HG02678 (cell line): ENCODE data around the gene FAU.

Source experiments
- ATAC-seq: cut with Tn5 transposase; IDR thresholded peaks from one replicate; pipeline ENCODE4 v1.9.1; 2021; ENCODE audit warnings: mild to moderate bottlenecking, moderate library complexity; ENCODE audit not compliant: unreplicated experiment

Gene FAU

DNA sequence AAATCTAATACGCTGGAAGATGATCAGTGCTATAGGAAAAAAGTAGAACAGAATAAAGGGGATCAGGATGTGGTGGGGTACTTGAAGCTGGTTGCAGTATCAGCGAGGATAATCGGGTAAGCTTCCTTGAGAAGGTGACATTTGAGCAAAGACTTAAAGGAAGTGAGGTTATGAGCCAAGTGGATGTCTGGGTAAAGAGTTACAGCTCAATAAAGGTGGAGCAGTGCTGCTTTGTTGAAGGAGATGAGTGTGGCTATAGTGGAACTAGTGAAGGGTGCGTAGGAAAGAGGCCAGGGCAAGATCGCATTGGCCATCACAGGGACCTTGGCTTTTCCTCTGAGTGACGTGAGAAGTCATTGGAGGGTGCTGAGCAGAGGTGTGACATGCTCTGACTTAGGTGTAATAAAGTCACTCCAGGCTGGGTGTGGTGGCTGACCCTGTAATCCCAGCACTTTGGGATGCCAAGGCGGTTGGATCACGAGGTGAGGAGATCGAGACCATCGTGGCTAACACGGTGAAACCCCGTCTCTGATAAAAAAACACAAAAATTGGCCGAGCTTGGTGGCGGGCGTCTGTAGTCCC is 14.7 kb upstream of the FAU start:
- no peak for ATAC-seq

DNA sequence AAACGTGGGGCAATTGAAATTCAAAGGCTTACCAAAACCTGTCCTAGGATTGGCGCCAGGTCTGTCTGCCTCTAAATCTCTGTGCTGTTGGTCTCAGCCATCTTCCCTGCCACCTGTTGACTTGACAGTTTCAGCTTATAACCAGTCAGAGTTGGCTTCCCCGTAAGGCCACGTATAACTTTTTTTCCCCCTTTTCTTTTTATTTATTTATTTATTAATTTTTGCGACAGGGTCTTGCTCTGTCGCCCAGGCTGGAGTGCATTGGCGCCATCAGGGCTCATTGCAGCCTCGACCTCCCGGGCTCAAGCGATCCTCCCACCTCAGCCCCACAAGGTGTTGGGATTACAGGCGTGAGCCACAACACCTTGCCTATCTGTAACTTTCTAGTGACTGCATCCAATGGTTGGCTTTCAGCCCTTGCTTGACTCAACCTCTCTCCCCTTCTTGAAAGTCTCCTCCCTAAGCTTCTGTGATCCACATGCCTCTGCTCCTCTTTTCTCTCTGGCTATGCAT is 13.8 kb upstream of the FAU start:
- ATAC-seq = no peak

DNA sequence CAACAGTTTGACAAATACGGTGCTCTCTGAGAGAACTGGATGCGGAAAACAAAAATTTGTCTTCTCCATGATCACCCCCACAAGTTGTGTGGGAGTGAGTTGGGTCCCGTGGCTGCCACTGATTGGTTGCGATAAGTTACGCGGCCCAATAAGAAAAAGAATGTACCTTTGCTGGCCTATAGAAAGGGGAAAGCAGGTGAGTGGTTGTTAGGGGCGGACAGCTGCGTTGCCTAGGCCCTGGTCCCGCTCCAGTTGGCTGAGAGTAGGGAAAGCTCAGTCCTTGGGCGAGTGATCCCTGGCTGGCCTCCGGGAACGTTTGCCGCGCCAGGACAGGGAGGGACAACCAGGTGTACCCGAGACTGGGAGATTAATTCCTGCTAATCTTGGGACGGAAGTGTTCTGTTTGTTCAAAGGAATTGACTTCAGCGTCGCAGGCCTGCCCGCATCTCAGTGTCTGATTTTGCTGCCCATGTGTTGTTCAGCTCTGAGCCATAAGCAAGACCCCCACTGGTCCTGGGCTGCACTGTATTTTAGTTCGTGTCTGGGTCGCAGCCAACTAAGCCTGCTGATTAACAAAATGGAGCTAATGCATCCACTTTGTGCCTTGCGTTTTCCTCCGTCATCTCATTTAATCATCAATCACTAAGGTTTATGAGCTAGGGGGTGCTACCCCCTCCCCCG is 13.2 kb upstream of the FAU start:
- ATAC-seq = peak; percentile 60

DNA sequence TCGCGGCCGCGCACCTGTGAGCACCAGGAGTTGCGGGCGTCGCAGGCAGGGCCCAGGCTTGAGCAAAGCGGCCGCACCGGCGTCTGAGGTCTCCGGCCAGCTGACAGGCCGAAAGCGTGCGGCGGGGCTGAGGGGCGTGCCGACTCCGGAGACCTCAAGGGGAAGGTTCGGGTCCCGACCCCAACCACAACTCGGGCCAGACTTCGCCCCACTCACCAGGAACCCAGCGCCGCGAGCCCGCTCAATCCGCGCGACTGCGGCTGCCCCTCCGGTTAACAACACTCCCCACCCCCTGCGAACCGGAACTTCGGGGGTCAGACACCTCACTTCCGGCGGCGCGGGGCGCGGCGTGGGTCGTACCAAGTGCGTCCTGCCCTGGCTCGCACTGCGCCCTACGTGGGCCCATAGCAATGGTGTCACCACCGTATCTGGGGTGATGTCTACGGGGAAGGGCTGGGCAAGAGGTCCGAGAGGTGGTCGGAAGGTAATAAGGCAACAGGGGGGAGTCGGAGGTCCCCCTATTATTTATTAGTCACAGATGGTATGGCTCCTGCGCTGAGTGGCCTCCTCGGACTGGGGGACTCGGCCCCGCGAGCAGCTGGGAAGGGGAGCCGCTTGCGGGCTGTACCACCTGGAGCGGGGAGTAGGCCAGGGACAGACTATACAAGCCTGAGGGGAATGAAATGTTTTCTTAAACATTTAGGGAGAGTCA is 12.5 kb upstream of the FAU start, which contains the start of gene SYVN1:
TSS of gene SYVN1 (minus strand) at position 280 of the 712 bp plus-strand sequence. CDS start 918 bp downstream, outside the sequence.
- peak; percentile 52 for ATAC-seq

DNA sequence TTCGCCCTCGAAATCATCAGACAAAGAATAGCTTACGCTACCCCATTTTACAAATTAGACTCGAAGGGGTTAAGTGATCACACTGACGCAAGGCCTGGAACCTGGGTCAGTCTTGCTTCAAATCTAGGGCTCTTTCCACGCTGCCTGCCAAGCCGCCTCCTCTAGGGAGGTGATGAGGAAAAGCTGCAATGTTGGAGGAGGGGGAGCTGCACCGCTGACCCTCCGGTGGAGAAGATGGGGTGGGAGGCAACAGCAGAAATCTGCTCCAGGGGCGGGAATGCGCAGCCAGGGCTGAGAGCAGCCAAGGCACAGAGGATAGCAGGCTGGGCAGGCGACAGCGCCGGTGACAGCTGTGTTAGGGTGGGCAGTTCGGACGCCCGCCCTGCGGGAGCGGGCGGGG is 11.8 kb upstream of the FAU start:
- no peak for ATAC-seq

DNA sequence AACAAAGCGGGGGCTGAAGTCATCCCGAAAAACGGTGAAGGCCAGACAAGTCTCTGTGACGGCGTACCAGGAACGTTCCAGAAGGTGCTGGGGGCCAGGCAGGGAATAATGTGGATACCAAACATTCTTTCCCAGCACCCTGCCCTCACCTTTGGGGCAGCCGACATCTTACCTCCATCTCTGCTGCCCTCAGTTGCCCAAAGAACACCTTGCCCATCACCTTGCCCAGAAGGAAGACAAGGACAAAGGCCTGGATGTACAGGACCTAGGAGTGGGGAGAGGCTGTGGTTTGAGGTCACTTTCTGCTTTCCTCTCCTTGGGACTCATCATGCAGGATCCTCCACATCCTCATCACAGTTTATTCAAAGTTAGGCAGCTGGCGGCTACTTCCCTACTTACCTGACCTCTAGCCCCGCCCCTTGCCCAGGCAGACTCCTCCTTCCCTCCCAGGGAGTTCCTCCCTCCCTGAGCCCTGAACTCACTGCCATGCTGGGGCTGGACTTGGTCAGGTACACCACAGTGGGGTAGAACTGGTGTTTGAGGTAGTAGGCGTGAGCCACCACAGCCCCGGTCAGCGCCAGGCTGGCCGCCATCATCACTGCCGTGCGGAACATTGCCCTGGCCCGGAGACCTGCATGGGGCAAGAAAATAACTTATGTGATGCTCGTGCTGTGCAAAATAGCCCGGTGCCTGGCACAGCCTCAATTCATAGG is 11.2 kb upstream of the FAU start:
- ATAC-seq = peak; percentile 24

DNA sequence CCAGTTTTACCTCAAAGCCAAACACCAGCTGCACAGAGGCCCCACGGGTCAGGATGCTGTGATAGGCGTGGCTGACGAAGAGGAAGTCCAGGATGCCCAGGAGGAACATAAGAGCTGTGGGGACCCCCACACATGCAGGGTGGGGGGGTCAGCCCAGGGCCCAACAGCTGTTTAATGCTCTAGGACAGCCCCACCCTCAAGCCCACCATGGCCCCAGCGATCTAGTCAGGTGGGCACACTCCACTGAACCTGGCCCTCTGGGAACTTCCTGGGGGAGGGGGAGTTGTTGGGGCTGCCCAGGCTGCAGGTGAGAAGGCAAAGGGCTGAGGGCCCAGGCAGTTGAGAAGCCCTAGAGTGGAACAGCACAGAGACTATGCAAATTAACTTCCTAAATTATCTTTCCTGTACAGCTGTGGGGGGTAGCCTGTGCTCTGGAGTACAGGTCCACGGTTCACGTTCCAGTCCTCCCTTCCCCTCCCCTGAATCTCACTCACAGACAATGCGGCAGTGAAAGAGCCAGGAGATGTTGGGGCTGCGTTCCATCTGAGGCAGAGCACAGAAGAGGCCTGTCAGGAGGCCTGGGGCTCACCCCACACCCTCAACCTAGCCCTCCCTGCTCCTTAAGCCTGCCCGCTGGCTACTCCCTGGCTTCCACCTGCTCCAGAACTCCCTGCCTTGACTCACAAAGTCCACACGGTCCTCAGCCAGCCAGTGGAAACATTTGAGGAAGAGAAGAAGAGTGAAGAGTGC is 10.5 kb upstream of the FAU start:
- peak; percentile 48 for ATAC-seq

DNA sequence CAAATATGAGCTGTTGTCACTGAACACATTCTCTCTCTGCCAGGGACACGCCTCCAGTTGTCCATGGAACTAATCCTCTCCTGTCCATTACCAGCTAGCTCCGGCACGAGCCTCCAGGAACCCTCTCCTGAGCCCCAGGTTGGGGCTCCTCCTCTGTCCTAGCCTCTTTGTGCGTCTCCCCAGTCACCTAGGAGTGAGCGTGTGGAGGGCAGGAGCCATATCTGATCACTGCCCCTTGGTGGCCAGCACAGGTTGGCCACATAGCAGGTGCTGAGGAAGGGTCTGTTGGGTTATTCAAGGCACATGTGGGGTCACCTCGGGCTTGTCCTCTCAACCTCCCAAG is 9.9 kb upstream of the FAU start:
- no peak for ATAC-seq

DNA sequence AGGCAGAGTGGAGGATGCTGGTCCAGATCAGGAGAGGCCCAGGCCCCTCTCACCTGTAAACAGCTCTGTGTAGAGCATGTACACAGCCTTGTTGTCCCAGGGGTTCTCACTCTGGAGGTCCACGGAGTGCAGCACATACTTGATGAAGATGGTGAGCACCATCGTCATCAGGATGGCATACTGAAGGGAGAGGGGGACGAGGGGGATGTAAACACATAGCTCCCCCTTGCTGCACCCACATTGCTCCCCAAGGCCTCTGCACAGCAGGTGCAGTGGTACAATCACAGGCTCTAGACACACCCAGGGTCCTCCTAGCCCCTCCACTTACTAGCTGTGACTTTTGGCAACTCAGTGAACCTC is 9.5 kb upstream of the FAU start:
- ATAC-seq = no peak

DNA sequence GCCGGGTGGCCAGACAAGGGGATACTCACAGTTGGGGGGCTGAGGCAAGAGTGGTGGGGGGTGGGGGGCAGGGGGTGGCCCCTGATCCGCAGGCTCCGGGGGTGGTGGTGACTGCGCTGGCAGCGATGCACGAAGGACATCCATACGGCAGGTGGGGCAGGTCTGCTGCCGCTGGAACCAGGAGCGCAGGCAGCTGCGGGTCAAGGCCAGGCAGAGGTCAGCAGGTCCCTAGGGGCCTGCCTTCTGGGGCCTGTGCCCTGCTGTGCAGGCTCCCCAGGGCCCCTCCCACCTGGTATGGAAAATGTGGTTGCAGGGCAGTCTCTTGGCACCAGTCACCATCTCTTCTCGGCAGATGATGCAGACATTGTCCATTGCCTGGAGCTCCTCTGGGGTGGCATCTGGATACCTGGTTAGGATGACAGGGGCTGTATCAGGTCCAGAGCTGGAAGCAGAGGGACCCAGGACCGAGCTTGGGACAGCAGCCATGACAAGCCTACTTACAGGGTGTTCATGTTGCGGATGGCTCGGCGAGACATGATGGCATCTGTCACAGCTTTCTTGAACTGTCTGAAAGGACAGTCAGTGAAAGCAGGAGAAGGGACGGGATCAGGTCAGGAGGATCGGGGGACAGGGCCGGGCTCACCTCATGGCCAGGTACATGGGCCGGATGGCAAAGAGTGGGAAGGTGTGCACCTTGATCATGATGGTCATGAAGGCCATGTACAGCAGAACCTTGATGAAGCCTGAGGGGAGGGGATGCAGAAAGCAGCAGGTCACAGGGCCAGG is 8.9 kb upstream of the FAU start:
- ATAC-seq = no peak

DNA sequence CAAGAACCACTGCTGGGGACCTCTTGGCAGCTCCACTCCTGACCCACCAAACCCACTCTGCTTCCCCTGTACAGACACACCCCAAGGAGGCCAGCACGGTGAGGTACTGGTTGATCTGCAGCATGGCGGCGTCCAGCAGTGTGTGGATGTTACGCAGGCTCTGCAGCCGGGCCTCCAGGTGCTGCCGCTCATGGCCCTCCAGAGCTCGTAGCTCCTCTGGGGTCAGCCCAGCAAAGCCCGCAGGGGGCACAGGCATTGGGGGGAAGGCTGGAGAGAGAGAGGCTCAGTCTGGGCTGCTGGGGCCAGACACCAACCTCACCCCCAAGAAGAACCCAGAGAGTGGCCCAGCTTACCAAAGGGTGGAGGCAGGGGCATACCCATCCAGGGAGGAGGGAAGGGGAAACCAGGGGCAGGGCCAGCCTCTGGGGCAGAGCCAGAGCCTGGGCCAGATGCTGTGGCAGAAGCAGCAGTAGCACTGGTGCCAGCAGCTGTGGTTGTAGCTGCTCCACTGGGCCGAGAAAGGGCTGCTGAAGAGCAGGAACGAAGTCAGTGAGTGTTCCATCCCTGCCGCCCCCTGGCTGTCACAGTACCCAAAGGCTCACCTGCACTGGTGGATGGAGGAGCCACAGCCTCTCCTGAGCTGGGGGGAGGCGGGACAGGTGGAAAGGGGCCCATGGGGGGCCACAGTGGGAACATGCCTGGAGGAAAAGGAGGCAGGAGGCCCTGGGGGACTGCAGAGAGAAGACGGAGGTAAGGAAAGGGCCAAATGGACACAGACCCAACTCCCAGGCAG is 7.9 kb upstream of the FAU start:
- no peak for ATAC-seq

DNA sequence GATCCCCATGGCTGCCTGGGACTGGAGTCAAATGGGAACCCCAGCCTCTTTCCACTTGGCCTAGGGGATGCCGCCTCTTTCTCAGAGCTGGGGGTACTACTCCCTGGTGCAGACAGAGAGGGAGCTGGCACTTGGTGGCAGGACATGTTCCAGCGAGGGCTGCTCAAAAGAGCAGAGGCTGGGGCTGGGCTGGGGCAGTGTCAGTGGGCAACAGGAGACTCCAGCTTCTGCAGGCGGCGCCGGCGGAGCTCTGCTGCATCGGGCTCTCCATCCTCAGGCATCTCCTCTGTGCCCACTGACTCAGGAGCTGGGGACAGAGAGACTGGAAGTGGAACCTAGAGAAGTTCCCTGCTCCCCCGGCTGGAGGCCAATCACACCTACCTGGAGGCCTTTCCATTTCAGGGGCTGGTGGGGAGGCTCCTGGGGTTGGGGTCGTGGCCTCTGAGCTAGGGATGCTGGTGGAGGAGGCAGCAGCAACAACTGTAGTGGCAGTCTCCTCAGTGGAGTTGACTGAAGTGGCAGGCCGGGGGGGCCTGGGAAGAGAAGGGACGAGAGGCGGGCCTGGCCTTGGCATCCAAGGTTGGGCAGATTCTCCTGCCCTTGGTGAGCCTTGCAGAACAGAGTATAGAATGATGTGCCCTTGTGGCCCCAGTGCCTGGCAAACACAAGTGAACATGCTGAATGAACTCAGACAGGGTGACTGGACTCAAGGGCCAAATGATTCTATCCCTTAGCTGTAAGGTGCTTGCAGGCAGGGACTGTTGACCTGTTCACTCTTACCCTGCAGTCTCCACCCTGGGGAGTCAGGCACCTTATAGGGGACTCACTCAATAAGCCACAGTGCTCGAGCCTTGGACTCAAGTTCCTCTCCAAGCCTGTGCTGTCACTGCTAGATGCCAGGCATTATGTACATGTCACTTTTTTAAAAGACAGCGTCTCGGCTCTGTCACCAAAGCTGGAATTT is 6.5 kb upstream of the FAU start:
- ATAC-seq = no peak

DNA sequence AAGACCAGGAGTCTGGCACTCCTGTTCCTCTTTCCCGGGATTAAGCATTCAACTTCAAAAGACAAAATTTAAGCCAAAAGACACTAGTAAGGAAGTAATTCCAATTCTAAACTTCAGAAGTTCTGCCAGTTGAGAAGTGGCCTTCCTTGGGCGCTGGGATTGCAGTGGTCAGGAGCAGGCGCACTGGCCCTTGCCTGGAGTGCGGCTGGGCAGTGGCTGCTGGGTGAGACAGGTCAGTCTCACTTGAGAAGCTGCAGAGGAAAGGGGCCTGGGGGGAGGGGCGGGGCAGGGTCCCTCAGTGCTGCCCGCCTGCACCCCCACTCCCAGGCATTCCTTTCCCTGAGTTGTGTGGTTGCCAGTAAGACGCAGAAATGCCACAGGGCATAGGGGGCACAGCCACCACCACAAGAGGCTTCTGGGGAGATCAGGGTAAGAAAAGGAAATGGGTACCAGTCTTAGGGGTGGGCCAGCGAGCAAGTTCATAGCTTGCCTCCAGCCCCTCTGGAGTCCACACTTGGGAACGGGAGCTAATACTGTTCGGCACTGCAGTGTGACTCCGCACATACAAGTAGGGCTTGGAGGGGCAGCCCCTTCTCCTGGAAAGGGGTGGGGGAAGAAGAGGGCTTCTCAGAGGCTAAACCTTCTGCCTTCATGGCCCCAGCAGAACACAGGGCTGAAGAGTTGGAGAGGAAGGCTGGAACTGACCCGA is 5.7 kb upstream of the FAU start:
- no peak for ATAC-seq

DNA sequence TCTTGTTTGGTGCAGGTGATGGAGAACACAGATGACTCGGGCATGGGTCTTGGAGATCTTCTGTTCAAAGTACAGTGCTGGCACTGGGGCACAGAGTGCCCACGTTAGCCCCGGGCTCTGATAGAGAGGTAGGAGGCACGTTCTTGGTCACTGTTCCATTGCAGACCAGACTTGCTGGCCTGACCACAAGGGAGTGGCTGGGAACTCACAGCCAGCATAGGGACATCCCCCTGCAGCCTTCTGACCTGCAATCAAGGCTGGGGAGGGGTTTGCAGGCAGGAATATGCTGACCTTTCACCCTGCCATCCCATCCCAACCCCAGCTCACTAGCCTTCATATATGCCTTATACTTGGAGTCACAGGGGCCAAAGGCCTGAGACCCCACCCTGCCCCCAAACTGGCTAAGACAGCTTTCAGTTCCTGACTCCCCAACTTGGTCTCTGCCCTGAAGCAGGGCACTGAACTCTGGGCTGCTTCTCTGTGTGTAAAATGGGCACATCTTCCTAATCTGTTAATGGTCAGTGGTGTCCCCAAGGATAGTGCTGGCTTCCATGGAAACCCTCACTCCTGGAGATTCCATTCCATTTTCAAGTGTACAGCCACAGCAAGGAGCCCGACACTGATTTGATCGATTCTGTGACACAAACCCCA is 4.8 kb upstream of the FAU start:
- no peak for ATAC-seq

DNA sequence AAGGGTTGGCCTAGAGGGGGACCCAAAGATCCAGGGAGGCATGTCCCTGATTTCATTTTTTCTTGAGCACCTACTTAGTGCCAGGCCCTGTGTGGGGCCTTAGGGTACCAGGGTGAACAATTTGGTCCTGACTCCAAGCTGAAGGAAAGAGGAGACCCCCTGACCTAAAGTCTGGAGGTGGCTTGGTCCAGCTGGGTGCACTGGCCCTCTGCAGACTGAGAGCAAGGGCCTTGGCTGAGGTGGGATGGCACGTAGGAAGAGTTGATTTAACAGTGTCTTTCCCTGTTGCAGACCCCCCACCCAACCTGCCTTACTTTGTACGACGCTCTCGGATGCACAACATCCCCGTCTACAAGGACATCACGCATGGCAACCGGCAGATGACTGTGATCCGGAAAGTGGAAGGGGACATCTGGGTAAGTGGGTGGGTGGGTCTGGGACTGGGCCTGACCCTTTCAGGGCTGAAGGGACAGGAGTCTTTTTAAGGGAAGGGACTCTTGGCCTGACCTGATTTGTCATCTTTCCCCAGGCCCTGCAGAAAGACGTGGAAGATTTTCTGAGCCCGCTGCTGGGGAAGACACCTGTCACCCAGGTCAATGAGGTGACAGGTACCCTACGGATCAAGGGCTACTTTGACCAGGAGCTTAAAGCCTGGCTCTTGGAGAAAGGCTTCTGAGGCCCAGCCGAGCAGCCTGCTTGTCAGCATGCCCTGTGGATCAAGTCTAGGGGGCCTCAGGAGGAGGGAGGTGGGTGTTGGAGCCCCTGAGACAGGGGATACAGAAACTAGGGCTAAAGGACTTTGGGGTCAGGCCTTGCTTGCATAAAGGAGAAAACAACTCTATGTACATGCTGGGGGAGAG is 3.5 kb upstream of the FAU start:
- ATAC-seq = no peak
